DOHH2 (cell line): ENCODE measurements around the gene AGBL4.

Experiments
- CTCF ChIP-seq: fragments of 200-600 bp; sonication (generic); IDR thresholded peaks from one replicate; pipeline ENCODE4 v1.5.1; 2014; ENCODE audit warnings: antibody characterized with exemption, mild to moderate bottlenecking, low read depth, low read length; ENCODE audit not compliant: poor library complexity, severe bottlenecking
- EZH2phosphoT487 ChIP-seq: fragments of 200-600 bp; sonication (generic); IDR thresholded peaks from 2 replicates; pipeline ENCODE4 v1.6.1; 2017; ENCODE audit warnings: borderline replicate concordance, mild to moderate bottlenecking, antibody characterized with exemption, low read length, moderate library complexity, mixed read lengths

DNA sequence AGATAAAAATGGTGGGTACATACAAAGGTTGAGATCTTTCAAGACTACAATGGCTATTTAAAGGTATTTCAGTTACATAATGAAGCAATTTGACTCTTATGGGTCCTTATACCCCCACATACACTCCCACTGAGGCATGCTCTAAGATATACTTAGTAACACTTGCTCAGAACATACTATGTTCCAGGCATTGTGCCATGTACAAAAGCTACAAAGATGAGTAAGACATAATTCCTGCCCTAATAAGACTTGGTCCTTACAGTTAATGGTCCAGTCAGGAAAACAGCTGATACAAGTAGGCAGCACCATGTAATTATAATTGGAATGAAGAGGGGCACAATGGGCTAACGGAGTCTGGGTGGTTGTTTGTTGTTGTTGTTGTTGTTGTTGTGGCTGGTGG is 1080.4 kb downstream of the AGBL4 start:
- TF ChIP-seq CTCF (no peak), EZH2phosphoT487 (no peak)
